Thoracic aorta (tissue), 2 donors: ENCODE results near the gene PHF14. TPM values are rescaled to one million over a fixed set of nuclear protein-coding genes. Genes with fewer than 3 reads are reported as not detected.

Experiments used
- ATAC-seq: fragments of 150-250 bp; one replicate; pipeline ENCODE4 v1.8.0; 2017; ENCODE audit warnings: low read depth; ENCODE audit not compliant: insufficient number of reproducible peaks, low FRiP score
- DNase-seq: peaks from one replicate; pipeline ENCODE4 v3.0.0-alpha.2; 2020; ENCODE audit warnings: low spot score
- H3K27ac ChIP-seq, 2 donors: fragments of 200-600 bp; sonication (generic); 1 replicate in 1 of 2; 2 replicates in 1 of 2; pipeline ENCODE4 v1.5.1; 2016; ENCODE audit warnings: mild to moderate bottlenecking in 2 of 2, moderate library complexity in 2 of 2
- H3K27me3 ChIP-seq: fragments of 200-600 bp; sonication (generic); replicated peaks from 2 replicates; pipeline ENCODE4 v1.6.0; 2016; ENCODE audit warnings: mild to moderate bottlenecking; ENCODE audit not compliant: insufficient read depth
- H3K36me3 ChIP-seq: fragments of 200-600 bp; sonication (generic); one replicate; pipeline ENCODE4 v1.5.1; 2016
- H3K4me1 ChIP-seq, 2 donors: fragments of 200-600 bp; sonication (generic); 1 replicate in 1 of 2; 2 replicates in 1 of 2; pipeline versions ENCODE4 v1.5.1 to v1.6.0; 2016; ENCODE audit warnings: low read depth in 2 of 2, mild to moderate bottlenecking in 1 of 2; ENCODE audit not compliant: control insufficient read depth in 1 of 2
- H3K4me3 ChIP-seq: fragments of 200-600 bp; sonication (generic); 2 replicates; pipeline ENCODE4 v1.5.1; 2016; ENCODE audit warnings: mild to moderate bottlenecking
- H3K9me3 ChIP-seq: fragments of 200-600 bp; sonication (generic); 2 replicates; pipeline ENCODE4 v1.5.1; 2016
- CTCF ChIP-seq: fragments of 200-600 bp; sonication (generic); IDR thresholded peaks from one replicate; pipeline ENCODE4 v1.5.1; 2019; ENCODE audit warnings: antibody characterized with exemption
- total RNA-seq, 2 donors: library from RNA; depleted of rRNA; stranded (reverse); fragments of >200 nt; gene quantifications; one replicate each; pipeline versions ENCODE4 v1.1.0 to v1.2.3, GENCODE V29; 2016

PHF14 gene
- total RNA-seq, 2 donors from 2014 or later, result 26.5 to 46.1 TPM

GRCh38 chr7:11082121-11082520, 108.4 kb downstream of the PHF14 start:
- no peak for TF ChIP-seq CTCF
- no peak for DNase-seq
- Histone ChIP-seq H3K4me3 (no peak overlapping the region), H3K27ac (no peak overlapping the region), H3K36me3 (peaks cover 4% of the 10 kb centered on the region), H3K4me1 (no peaks in the 10 kb centered on the region), H3K9me3 (no peaks in the 10 kb centered on the region), H3K27me3 (no peaks in the 10 kb centered on the region)
- ATAC-seq, result no peak

- DNase-seq, result no peak
- no peak for TF ChIP-seq CTCF
- Histone ChIP-seq H3K4me3 (no peak overlapping the region), H3K9me3 (no peaks in the 10 kb centered on the region), H3K27me3 (no peaks in the 10 kb centered on the region), H3K36me3 (peaks cover 4% of the 10 kb centered on the region), H3K4me1 (no peaks in the 10 kb centered on the region), H3K27ac (no peak overlapping the region)
- ATAC-seq, result no peak
Observed at GRCh38 chr7:11082552-11083213, 109.0 kb downstream of the PHF14 start.

GRCh38 chr7:11083214-11083568, 109.5 kb downstream of the PHF14 start:
- no peak for TF ChIP-seq CTCF
- Histone ChIP-seq H3K9me3 (no peaks in the 10 kb centered on the region), H3K36me3 (peaks cover 4% of the 10 kb centered on the region), H3K27me3 (no peaks in the 10 kb centered on the region), H3K4me3 (no peak overlapping the region), H3K4me1 (no peaks in the 10 kb centered on the region), H3K27ac (no peak overlapping the region)
- no peak for ATAC-seq
- DNase-seq, result no peak

GRCh38 chr7:11104578-11104977, 130.9 kb downstream of the PHF14 start:
- no peak overlapping the region for H3K27ac ChIP-seq
- no peaks in the 10 kb centered on the region for H3K9me3 ChIP-seq
- no peak for DNase-seq
- no peak for TF ChIP-seq CTCF
- H3K4me3 ChIP-seq, result no peak overlapping the region
- H3K36me3 ChIP-seq, result no peaks in the 10 kb centered on the region
- no peaks in the 10 kb centered on the region for H3K4me1 ChIP-seq
- H3K27me3 ChIP-seq, result no peaks in the 10 kb centered on the region
- no peak for ATAC-seq

- Histone ChIP-seq H3K9me3 (no peaks in the 10 kb centered on the region), H3K36me3 (no peaks in the 10 kb centered on the region), H3K4me3 (no peak overlapping the region), H3K27ac (no peak overlapping the region), H3K4me1 (no peaks in the 10 kb centered on the region), H3K27me3 (no peaks in the 10 kb centered on the region)
- no peak for ATAC-seq
- TF ChIP-seq CTCF, result no peak
- no peak for DNase-seq
Observed at GRCh38 chr7:11109659-11110058, 136.0 kb downstream of the PHF14 start.
